HG03565 (cell line): ENCODE results near the gene INPP4B.
A peak's percentile ranks its signal among the peaks of the same experiment; 100 is the strongest.

Experiments used
- ATAC-seq: cut with Tn5 transposase; IDR thresholded peaks from one replicate; pipeline ENCODE4 v1.9.1; 2021; ENCODE audit warnings: mild to moderate bottlenecking, moderate library complexity; ENCODE audit not compliant: unreplicated experiment

INPP4B gene

DNA sequence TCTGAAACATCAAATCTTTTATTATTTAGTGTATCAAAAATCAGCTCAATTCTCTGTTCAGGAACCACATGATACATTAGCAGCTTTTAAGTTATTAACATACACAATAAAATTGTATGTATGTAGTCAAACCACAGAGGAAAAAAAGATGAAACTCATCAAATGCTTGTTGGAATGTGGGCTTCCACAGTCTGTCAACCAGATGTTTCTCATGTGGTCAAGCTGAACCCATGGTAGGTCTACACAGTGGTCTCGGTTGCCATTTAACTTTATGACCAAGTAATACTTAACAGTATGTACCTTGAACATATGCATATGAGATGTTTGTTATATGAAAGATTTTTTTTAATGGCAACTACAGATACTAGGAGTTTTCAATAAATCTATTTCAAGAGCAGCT is 781.9 kb downstream of the INPP4B start:
- no peak for ATAC-seq

DNA sequence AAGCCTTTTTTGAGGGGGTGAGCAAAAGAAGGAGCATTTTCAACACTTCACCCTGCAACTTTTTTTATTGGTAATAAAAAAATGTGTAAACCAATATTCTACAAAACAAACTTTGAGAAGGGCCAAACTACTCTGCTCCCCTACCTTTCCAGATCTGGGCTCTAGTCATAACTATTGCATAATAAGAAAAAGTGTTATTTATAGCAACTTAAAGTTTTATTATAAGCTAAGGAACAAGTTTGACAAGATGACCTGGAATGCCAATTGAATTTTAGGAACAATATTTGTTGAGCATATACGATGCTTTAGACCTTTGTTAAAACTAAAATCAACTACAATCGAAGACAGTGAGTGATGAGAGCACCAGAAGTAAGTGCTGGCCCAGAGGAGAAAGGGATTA is 800.1 kb downstream of the INPP4B start:
- no peak for ATAC-seq

DNA sequence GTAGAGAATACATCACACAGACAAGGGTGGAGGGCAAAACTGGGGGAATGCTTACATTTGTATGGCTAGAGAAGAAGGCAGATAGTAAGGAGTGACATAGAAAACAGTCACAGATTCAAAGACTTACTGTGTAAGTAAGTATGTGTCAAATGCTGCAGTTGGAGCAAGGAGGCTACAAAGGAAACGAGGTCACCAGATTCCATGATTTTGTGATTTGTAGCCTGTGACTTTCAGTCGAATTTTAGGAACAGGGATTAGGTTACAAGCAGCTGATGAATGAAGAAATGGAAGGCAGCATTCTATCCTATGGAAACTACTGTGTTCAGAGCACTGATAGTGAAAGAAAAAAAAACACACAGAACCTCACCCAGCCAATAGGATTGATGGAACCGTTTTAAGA is 801.8 kb downstream of the INPP4B start:
- no peak for ATAC-seq

DNA sequence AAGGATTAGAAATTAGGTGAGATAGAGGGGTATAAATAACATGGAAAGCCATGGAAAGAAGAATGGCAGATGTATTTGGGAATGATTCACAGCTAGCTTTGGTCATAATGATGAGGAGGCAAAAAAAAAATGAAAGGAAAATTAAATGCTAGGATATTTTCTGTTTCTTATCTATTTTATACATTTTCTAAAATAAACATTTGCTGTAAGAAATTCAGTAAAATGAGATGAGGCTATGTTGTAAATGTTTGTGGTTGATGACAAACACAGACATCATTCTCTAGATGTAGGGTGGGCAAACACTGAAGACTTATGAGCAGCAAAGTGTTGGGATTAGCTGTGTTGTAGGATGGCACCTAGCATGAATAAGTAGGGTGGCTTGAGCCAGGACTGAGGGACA is 802.6 kb downstream of the INPP4B start:
- no peak for ATAC-seq

DNA sequence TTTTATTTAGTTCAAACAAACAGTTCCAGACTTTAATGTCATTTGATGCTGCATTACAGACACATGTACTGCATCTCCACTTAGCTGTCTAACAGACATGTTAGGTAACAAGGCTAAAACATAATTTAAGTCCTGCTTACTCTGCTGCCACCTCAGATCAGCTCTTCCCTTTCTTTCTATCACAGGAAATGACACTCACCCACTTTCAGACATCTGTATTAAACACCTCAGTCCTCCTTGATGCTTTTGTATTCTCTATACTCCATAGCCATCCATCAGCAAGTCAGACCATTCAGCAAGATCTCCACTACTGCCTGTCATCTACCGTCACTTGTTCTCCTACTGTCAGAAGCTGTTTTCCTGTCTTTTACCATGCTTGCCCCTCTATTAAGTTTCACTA is 804.3 kb downstream of the INPP4B start:
- no peak for ATAC-seq

DNA sequence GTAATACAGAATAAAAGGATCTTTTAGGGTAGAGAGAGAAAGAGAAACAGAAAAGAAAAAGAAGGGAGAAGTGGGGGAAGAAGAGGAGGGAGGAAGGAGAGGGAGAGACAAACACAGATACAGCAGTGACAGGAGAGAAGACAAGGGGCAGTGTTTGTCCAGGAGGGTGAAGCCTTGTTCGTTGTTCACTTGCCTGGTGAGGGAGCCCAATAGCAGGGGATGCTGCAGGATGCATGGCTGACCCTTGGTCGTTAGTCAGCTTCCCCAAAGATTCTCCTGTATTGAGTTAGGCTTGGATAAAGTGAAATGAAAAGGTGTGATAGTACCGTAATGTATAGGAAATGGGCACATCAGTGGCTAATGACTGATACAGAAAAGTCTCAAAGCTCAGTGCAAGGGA is 806.1 kb downstream of the INPP4B start:
- ATAC-seq = no peak

DNA sequence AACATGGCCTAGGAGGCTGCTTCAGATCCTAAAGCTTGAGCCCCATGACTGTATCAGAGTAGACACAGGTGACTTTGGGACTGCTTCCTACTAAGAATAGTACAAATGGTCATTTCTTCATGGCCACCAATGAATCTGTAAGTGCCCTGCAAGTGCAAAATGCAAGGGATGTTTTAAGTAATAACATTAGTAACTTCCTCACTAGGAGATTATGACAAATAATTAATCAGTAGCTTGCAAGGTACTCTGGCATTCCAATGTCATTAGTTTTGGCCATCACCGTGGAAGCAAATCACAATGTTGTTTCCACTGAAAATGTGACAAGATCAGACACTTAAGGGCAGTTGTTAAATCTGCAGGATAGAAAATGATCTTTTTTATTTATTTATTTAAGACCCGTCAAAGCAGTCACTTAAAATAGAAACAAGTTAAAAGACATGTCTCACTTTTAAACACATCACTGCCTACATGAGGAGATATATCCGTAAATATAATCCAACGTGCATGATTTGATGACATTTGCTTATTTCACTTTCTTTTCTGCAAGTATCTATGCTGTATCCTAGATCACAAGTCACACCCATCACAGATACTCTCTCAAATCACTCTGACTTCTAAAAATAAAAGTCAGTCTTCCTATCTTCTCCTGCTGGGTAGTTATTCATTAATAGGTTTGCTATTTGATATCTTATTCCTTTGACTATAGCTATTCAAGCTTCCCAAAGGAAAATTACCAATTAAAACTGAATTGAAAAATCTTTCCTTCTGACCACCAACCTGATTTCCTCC is 809.1 kb downstream of the INPP4B start:
- ATAC-seq = no peak

DNA sequence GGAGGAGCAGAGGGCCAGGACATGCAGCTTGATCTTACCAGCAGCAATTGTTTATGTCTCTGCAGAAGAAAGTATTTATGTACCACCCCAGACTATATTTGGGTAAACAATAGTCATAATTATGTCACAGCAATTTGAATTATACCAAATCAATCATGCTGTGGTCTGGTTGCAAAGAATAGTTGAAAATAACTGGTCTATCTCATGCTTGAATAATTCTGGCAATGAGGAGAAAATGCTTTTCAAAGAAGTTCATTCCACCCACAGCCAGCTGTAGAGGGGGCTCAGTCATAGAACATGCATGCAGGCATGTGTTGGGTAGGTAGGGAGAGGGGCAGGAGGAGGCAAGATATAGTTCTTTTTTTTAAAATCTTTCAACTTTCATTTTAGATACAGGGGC is 810.5 kb downstream of the INPP4B start:
- no peak for ATAC-seq

DNA sequence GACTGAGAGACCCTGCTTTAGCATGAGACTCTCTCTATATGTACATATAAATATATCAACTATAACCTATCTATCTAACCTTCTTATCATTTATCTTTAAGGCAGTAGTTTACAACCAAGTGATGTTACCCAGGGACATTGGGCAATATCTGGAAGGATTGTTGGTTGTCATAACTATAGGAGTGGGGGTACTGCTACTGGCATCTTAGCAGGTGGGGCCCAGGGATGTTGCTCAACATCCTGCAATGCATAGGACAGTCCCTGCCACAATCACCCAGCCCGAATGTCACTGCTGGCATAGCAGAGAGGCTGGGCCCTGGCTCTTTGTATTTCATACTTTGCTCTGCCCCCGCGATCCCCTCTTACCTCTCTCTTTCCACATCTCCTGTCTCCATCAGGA is 812.0 kb downstream of the INPP4B start:
- ATAC-seq = no peak

DNA sequence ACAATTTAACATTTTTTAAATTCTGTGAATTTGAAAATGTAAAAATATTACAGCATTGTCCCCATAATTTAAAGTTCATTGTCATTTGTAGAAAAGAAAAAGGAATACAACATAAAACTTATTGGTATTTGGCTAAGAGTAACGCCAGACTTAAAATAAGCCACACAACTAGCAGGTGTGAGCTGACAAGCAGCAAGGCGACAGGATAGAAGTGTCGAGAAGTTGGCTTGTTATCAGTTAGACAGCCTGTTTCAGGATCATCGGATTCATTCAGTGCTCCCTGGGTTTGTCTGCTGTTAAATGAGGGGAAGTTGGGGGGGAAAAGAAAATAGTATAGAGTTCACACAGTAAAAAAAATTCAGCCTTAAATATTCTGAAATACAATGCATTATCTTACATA is 816.1 kb downstream of the INPP4B start:
- ATAC-seq = no peak

DNA sequence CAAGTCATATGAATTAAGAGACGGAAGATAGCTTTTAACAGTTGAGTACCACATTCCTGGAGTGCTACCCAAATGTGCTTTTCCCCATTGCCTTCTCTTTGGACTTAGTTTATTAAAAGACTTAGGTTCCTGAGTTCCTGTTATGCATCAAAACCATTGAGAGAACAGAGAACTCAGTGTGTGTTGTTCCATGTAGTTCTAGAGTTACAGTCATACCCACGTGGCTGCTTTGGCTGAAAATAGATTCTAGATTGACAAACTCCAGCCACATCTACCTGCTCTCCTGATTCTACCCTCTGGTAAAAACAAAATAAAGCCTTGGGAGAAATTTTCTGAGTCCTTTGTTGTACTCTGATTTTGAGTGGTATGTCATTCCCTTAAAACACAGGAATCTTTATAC is 824.3 kb downstream of the INPP4B start:
- ATAC-seq = no peak

DNA sequence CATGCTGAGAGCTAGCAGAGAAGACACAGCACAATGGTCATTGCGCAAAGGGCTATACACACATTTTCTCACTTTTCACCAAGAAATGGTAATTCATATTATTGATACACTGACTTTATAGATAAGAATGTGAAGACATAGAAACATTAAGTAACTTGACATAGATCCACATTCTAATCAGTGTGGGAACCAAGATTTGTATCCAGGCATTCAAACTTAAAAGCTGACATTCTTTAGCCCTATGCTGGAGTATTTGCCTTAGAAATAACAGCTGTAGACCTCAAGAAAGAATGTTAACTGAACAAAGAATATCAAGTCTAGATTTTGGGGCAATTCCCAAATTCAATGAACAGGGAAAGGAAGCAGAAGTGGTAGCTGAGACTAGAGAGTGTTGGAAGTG is 824.9 kb downstream of the INPP4B start:
- no peak for ATAC-seq

DNA sequence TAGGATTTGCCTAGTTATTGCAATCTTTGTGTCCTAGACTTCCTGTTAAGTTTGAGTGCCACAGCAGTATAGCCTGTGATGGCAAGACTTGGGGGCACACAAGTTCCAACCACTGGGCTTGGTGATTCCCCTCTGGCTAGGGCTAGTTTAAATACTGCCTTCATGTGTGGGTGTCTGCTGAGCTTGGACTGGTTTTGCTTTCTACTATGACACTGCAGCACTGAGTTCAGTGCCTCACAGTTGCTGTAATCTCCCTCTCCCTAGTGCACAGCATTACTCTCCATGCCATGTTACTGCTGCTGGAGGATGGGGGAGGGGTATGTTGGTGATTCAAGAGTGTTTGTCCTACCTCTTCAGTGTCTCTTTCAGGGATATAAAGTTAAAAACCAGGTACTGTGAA is 830.1 kb downstream of the INPP4B start:
- ATAC-seq = peak; percentile 53

DNA sequence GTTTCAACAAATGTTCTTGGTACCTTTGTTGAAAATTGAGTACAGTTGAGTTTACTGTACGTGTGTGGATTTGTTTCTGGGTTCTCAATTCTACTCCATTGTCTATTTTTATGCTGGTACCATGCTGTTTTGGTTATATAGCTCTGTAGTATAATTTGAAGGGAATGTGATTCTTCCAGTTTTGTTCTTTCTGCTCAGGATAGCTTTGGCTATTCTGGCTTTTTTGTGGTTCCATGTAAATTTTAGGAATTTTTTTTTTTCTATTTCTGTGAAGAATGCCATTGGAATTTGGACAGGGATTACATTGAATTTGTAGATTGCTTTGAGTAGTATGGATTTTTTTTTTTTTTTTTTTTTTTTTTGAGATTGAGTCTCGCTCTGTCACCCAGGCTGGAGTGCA is 836.4 kb downstream of the INPP4B start:
- ATAC-seq = no peak

DNA sequence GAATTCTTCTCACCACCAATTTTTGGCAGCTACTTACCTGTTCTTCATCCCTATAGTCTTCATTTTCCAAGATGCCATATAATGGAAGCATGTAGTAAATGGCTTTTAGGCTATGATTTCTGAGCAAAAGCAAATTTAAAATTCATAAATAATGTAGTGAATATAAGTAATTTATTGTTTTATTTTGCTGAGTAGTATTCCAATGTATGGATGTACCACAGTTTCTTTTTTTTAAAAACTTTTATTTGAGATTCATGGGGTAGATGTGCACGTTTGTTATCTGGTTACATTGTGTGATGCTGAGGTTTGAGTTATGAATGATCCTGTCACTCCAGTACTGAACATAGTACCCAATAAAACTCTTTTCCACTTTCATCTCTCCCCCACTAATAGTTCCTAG is 840.6 kb downstream of the INPP4B start:
- ATAC-seq = no peak

DNA sequence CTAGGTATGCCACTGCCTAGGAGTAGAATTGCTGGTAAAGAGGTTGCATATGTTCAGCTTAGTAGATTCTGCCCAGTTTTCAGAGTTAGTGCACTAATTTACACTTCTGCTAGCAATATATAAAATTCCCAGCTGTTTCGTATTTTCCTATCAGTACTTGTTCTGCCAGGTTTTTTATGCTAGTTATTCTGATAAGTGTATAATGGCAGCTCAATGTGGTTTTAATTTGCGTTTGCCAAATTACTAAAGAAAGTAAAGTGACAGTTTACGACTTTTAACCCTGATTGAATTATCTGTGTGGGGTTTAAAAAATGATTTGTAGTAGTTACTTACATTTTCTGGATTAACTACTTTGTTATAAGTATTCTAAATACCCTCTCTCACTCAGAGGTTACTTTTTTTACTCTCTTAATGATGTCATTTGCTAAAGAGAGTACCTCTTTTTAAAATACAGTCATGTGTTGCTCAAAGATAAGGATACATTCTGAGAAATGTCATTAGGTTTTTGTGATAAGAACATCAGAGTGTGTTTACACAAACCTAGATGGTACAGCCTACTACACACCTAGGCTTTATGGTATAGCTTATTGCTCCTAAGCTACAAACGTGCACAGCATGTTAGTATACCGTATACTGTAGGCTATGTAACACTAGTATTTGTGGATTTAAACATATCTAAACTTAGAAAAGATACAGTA is 846.5 kb downstream of the INPP4B start:
- no peak for ATAC-seq

DNA sequence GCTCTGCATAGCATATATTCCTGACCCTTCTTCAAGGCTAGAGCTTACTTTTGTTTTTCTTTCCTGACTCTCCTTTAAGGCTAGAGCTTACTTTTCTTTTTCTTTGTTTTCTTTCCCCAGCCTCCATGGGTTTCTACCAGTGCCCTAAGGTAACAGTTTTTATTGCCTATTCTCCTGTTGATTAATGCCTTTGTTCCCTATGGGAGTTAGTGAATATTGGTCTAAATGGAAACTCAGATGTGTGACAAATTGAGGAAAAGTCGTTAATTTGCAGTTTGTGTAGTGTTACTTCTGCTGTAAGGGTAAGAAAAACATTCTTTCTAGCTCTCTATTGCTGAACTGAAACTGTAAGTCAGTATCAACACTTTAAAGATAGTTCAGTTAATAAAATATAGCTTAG is 851.0 kb downstream of the INPP4B start:
- no peak for ATAC-seq

DNA sequence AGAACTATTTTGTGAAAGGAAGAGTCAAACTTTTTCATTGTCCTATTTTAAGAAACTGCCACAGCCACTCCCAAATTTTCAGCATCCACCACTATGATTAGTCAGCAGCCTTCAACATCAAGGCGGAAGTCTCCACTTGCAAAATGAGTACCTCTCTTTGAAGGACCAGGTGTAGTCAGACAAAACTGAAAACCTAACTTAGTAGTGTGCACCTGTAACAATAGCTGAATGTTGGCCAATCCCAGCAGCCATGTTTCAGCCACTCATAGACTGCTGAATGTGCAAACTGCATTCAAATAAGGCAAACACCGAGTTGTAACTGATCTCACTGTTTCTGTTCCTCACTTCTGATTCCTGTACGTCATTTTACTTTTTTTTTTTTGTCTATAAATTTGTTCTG is 868.7 kb downstream of the INPP4B start:
- ATAC-seq = peak; percentile 43
